HG02870 (cell line): Measurements from ENCODE around the gene BUB3.

Source experiments
- ATAC-seq: cut with Tn5 transposase; IDR thresholded peaks from one replicate; pipeline ENCODE4 v1.9.1; 2021; ENCODE audit warnings: mild to moderate bottlenecking, moderate library complexity; ENCODE audit not compliant: unreplicated experiment

The BUB3 gene, protein sequence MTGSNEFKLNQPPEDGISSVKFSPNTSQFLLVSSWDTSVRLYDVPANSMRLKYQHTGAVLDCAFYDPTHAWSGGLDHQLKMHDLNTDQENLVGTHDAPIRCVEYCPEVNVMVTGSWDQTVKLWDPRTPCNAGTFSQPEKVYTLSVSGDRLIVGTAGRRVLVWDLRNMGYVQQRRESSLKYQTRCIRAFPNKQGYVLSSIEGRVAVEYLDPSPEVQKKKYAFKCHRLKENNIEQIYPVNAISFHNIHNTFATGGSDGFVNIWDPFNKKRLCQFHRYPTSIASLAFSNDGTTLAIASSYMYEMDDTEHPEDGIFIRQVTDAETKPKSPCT

DNA sequence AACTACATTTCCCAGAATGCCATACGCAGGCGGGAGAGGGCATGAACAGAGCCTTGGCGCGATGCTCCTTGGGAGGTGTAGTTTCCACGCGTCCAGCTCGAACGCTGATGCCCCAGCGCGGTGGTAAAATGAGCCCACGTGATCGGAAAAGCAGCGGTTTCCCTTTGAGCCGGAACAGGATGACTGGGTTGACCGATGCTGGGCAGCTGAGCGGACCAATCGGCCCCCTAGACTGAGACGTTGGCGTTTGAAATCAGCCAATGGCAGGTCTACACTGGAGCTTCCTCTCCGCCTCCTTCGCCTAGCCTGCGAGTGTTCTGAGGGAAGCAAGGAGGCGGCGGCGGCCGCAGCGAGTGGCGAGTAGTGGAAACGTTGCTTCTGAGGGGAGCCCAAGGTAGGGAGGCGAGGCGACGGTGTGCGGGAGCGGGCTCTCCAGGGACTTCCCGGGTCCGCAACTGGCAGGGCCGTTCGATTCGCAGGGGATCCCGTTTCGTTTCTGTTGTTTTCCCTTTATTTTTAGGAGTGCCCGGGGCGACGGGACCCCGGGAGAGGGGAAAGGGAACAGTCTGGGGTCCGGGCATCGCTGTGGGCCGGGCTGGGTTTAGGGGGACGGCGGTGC, at the start of gene BUB3:
Gene BUB3, plus strand, starts transcription at position 311 of the 619 bp plus-strand sequence. CDS start 516 bp downstream, outside the sequence.
- ATAC-seq: peak; percentile 85

DNA sequence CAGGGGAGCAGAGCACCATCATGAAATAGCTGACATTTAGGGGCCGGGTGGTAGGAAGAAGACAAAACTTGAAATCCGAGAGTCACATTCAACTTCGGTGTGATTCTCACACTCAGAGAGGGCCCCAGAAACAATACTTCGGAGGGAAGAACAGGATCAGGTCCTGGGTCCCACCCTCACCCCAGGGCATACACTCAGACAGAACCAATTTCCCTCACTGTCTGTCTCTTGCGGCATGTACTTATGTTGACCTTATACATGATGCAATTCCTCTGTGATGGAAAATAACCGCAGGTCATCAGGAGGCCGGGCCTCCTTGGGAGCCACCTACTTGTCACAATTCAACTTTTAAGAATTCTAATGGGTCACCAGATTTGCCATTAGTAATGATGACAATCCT, 44.7 kb upstream of the BUB3 start:
- ATAC-seq: no peak

DNA sequence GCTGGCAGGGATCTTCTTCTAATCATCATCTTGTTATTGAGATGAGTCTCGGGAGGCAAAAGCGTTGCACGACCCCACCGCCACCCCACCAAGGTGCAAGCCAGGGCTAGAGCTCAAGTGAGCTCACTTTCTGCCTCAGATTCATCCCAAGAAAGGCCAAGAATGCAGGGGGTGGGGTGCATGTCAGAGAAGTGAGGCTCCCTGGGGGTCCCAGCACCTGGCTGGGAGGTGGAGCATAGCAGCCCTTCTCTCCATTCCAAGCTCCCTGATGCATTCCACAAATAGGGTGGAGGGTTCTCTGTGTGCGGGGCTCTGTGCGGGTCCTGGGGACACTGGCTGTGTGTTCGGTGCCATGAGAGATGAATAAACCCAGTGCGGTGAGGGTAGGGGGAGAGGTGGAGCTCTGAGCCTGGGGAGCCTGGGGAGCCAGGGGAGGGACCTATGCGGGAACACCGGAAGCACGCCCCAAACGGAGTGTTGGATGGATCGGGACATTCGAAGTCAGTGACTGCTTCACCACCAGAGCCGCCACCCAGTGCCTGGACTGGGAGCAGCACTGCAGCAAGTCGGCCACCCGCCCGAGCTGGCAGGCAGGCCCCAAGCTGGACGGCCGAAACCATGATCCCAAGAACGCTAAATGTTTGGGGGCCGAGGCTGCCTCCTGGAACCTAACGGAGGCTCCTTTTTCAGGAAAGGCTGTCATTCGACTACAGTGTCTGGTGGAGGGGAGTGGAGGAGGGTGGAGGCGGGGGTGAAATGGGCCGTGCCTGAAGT, 36.4 kb upstream of the BUB3 start:
- no peak for ATAC-seq

DNA sequence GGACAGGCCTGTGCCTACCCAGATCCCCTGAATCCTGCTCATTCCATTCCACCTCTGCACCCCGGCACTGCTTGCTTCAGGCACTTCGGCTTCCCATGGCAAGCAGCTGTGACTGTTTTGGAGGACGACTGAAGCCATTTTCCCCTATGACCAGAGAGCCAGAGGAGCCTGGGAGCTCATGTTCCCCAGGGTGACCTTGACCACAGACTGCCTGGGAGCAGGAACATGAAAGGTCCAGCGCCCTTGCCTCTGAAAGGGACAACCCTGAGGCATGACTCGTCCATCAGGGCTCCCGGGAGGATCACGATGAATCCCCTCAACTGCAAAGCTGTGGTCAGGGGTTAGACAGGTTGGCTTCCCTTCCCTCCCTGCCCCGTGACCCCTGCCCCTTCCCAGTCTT, 35.1 kb upstream of the BUB3 start:
- no peak for ATAC-seq

DNA sequence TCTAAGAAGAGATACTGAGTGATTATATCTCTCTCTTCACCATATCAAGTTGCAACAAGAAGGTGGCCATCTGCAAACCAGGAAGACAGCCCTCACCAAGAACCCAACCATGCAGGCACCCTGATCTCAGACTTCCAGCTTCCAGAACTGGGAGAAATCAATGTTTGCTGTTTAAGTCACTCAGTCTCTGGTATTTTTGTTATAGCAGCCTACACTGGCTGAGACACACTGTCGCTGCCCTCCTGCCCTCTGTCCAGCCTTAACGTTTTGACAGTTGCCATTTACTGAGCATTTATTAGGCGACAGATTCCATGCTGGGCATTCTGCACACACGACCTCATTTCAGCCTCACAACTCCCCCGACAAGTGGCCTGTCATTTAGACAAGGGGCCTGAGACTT, 28.0 kb upstream of the BUB3 start:
- no peak for ATAC-seq

DNA sequence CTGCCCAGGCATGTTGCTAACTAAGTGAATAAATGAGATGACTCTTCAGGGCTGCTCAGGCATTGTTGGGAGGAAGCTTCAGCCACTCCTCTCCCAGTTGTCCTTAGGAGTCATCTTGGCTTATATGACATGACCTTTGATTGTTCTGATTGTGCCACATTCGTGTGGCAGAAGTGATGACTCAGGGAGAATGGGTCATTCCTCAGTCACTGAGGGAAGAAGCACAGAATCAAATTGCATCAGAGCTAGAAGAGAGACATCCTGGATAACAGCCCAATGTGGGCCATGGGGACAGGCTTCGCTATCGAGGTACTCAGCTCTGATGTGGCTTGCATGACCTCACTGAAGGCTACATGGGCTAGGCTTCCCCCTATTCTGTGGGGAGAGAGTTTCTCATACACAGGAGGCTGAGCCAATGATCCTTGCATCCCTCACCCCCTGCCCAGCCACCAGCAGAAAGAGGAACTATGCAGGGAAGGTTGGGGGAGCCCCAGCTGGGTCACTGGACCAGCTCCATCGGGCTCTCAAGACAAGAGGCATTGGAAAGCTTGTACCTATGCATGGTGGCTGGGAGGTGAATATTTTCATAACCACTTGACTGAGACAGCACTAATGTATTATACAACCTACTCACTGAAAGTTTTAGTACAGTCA, 24.5 kb upstream of the BUB3 start:
- no peak for ATAC-seq

DNA sequence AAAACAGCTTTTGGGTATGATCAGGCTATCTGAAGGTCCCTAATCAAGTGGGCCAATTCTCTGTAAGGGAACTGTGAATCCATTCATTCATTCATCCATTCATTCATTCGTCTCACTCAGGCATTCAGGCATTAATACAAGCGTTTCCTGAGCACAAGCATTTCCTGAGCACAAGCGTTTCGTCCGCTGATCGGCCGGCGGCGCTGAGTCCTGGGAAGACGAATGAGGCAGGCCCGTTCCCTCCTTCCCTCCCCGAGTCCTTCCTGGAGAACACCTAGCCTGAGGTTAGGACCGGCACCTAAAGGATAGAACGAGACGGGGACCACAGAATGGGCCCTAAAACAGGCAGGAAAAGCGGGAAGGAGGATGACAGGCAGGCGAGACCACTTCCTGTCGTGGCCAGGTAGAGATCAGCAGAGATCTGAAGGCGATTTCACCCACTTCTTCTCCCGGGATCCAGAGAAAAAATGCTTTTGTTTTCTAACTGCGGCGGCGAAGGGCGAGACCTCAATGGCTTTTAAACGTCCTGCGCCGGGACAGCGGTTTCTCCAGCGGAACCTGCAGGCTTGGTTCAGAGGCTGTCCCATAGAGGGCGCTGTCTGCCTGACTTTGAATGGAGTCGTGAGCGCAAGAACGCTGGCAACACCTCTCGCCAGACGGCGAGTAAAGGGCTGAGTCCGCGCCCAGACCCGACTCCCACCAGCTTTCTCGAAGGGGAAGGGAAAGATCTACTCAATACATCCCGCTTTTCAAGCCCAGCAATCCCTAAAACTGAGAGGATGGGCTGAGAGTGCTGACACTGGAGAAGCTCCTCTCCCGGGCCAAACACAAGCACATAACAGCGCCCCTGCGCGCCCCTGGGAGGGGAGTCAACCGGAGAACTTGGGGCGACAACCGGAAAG, 21.4 kb upstream of the BUB3 start:
- ATAC-seq: no peak

DNA sequence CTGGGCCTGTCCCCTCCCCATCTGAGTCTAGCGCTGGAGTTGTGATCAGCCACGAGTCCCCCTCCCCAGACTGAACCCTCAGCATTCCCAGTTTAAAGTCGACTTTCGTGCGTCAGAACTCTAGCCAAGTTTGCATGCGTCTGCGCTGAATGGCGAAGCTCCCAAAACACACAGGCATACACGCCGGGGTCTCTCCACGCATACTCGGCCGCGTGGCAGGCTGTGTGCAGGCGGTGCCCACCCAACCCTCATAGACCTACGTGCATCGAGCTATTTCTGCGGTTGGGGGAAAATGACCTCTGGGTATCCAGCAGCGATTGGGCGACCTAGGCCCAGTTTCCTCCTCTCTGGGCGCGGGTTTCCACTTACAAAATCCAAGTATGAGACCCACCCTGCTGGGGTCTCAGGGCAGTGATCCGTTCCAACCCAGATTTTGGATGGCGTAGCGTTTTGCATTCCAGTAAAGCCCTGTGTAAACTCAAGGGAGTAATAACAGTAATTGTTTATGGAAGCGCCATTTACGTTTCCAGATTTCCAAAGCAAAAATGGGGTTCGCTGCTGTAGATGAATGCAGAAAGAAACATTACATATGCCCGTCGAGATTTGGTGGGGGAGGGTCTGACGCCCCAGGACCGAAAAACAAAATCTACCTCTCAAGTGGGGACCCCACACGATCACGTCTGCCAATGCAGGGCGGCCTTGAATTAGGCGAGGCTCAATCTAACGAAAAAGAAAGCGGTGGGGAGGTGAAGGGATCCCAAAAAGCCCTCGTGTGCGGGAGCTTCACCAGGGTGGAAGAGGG, 20.5 kb upstream of the BUB3 start:
- no peak for ATAC-seq

DNA sequence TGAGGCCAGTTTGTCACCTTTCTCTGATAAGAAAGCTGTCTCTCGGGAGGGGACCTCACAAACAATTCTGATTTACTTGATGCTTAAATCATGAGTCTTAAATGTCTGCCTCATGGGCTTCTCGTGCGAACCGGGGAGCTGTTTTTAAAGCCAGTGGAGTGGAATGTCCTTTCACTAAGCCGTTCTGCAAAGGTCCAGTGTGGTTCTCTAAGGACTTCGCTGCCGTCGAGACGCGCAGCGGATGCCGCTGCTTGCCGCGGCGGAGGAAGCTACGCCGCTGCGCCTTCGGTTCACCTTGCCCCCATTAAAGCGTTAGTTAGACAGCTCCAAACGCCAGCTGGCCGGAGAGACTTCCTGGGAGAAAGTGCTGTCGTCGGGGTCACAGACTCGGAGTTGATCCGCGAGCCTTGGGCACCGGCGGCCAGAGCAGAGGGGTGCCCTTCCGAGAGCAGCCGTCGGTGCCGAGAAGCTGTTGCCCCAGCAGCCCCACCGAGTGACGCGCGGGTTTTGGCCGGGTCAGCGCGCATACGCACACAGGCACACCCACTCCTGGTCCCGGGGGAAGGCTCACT, 19.8 kb upstream of the BUB3 start:
- ATAC-seq: no peak

DNA sequence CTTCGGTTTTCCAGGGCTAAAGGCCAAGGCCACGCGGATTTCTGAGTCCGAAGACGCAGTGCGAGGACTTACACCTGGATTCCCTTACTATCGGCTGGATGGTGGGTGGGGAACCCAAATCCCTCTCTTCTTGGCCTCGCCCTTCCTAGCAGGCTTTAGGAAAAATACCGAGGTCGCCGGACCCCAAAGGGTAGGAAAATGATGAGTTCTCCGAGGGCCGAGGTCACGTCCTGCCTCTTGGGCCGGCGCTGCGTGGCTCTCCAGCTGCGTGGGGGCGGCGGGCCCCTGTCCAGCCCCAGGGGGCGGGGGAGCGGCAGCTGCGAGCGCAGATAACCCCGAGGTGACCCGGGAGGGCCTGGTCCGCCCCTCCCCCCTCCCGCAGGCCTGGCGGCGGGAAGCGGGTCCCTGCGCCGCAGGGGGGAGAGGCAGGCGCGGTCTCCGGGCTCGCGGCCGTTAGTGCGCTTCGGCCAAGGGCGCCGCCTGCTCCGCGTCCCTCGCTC, 19.2 kb upstream of the BUB3 start:
- no peak for ATAC-seq

DNA sequence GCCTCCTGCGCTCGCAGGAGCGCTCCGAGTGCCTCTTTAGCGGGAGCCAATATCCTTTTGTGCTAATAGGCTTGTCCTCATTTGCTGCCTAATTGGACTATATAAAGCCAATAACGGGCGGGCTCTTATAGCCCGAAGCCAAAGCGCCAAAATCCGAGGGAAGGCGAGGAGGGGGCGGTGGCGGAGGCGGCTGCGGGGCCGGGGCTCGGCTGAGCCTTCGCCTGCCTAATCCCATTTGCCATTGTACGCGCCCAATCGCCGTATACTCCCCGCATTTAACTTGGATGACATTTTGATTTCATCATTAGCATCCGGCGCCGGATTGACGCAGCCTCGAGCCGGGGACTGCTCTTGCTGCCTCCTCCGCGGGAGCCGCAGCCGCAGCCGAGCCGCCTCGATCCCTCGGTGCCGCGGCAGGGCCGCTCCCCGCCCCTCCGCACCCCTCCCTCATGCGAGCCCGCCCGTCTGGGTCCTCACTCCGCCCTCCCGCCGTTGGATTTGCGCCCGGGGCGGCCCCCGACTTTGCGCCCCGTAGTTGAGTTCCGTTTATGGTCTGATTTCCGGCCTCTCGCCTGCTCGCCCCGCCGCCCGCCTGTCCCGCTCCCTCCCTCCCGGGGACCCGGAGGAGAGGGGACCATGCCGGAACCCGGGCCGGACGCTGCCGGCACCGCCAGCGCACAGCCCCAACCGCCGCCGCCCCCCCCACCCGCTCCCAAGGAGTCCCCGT, 18.6 kb upstream of the BUB3 start, which contains the start of gene HMX3:
Gene HMX3, plus strand, starts transcription at position 556 of the 727 bp plus-strand sequence. Its CDS starts 81 bp downstream, at position 637.
- ATAC-seq: peak; percentile 44

DNA sequence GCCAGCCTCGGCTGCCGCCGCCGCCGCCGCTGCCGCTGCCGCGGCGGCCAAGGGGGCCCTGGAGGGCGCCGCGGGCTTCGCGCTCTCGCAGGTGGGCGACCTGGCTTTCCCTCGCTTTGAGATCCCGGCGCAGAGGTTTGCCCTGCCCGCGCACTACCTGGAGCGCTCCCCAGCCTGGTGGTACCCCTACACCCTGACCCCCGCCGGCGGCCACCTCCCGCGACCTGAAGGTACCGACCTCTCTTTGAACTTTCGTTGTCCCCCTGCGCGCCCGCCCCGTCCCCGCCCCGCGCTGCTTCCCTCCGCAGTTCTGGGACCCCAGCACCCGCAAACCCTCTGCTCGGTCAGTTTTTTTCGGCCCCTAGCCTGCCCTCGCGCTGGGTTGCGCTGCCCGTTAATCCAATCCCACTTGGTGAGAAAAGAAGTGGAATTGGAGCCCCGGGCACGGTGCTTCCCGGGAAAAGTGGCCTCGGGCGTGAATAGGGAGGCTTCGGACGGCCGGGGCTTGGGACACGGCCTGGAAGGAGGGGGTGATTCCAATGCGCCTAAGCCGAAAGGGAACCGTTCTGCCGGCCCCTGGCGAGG, 17.9 kb upstream of the BUB3 start:
- no peak for ATAC-seq

DNA sequence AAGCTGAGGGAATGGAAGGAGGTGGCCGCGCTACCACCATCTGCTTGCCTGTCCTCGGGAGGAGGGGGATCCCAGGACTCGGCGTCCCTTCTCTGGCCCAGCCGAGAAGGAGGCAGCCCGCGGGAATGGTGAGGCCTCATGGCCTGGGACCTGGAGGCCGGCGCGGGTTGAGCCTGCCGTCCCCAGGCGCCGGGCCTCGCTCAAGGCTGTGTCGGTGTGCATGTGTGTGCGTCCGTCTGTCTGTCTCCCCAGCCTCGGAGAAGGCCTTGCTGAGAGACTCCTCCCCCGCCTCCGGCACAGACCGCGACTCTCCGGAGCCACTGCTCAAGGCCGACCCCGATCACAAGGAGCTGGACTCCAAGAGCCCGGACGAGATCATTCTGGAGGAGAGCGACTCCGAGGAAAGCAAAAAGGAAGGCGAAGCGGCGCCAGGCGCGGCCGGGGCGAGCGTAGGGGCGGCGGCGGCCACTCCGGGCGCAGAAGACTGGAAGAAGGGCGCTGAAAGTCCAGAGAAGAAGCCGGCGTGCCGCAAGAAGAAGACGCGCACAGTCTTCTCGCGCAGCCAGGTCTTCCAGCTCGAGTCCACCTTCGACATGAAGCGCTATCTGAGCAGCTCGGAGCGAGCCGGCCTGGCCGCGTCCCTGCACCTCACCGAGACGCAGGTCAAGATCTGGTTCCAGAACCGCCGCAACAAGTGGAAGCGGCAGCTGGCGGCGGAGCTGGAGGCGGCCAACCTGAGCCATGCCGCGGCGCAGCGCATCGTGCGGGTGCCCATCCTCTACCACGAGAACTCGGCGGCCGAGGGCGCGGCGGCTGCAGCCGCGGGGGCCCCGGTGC, 17.2 kb upstream of the BUB3 start:
- no peak for ATAC-seq

DNA sequence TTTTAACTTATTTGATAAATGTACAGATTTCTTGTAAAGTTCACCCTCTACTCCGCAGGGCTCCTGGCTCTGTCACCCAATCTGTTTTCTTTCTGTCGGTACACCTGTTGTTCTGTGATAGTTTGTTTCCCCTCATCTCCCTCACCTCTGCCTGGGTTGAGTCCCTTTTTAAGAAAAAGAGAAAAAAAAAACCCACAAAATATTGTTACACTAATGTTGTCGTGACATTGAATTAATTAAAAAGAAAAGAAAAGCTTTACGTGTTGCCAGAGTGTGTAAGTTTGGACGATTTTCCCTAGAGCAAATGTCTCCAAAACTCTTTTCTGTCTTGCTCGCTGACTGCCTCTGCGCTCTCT, 15.1 kb upstream of the BUB3 start:
- ATAC-seq: no peak

DNA sequence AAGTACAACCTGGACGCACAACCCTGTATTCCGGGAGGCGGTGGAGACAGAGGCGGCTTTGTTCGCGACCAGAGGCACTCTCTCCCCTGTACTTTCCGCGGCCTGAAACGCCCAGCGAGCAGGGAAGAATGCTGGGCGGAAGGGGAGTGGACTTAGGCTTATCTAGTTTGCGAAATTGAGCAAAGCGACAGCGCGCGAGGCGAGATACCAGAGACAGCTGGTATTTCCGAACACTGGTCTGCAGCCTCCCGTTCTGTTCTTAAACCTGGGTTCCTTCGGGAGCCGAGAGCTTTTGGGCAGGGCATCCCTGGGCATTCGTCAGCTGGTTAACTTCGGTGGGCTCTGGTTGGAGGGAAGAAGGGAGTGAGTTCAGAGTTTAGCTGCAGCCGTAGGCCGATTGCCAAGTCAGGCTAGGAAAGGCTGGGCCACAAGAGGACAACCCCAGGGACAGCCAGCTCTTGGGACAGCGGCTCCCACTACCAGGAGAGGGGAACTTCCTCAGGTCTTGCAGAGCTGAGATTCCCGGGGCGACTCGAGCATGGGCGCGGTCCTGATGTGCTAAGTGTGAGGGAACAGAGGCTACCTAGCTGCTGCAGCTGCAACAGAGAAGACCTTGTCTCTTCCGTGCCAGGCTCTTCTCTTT, 14.6 kb upstream of the BUB3 start:
- ATAC-seq: no peak

DNA sequence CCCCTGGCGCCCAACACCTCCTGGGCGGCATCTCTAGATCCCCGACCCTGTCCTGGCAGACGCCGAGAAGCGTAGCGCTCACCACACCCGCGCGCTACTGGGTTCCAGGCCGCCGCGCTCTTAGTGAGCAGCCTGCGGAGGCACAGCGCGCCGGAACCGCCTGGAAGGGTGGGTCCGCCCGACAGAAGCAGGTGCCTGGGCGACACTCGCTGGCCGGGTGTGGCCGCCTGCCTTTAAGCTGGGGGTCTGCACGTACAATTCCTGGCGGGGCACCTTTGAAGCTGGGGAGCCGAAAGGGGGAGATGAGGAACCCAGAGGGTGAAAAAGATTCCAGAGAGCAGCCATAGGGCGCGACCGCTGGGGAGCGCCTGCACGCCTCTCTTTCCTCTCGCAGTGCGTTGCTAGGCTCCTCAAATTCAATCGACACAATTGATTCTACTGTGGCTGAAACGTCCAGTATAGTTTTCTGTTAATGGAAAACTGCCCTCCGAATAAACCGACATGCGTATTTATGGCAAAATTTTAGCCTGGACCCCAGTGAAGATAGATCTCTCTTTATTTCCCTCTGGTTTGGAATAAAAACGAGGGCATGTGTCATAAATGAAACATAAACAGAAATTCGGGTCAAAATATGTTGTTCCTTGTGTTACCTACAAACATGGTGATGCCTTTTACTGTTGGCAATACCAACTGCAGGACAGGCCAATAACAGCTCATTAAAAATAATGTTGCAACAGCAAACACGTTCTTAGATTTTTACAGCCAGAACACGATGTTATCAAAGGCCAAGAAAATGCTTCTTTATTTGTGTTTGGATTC, 13.8 kb upstream of the BUB3 start:
- ATAC-seq: no peak
